ENCODE measurements around the gene FCRLB.

Gene FCRLB

DNA sequence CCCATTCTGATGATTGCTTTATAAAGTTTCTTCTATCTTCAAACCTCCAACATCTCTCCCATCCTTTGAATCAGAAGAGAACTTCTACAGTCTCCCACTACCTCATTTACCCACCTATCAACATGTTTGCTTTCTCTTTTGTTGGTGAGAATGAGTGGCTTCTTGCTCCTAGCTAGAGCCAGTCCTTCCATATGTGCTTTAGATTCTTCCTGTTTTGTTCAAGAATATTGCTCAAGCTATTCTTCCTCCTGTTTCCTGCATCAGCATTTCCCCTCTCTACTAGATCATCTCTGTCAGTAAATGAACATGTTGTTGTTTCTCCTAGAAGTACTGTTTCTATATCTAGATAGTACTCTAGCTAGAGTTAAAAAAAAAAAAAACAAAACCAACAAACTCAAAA lies 51.1 kb downstream of the FCRLB start:
- no peak for TF ChIP-seq ZFX (IDR thresholded peaks at IDR 0.05)
- TF ChIP-seq, protein P1, sequence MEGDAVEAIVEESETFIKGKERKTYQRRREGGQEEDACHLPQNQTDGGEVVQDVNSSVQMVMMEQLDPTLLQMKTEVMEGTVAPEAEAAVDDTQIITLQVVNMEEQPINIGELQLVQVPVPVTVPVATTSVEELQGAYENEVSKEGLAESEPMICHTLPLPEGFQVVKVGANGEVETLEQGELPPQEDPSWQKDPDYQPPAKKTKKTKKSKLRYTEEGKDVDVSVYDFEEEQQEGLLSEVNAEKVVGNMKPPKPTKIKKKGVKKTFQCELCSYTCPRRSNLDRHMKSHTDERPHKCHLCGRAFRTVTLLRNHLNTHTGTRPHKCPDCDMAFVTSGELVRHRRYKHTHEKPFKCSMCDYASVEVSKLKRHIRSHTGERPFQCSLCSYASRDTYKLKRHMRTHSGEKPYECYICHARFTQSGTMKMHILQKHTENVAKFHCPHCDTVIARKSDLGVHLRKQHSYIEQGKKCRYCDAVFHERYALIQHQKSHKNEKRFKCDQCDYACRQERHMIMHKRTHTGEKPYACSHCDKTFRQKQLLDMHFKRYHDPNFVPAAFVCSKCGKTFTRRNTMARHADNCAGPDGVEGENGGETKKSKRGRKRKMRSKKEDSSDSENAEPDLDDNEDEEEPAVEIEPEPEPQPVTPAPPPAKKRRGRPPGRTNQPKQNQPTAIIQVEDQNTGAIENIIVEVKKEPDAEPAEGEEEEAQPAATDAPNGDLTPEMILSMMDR (conservative IDR thresholded peaks at IDR 0.05) = no peak
- H3K27ac ChIP-seq = no peak overlapping the region

DNA sequence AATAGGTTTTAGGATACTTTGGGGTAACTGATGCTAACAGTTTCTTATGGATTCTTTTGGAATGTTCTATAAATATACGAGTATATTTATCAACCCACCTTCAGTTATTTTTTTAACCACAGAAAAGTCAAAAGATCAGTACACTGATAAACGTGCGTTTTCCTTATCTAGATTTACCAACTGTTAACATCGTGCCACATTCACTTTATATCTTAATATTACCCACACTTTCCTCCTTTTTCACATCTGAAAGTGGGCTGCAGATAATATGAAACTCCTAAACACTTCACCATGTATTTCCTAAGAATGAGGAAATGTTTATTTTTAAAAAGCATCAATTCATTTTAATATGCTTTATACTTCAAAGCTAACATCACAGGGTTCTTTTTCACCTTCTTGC lies 52.4 kb downstream of the FCRLB start:
- TF ChIP-seq ZFX (IDR thresholded peaks at IDR 0.05) = no peak
- TF ChIP-seq, protein P1 (conservative IDR thresholded peaks at IDR 0.05) = no peak
- H3K27ac ChIP-seq = no peak overlapping the region

DNA sequence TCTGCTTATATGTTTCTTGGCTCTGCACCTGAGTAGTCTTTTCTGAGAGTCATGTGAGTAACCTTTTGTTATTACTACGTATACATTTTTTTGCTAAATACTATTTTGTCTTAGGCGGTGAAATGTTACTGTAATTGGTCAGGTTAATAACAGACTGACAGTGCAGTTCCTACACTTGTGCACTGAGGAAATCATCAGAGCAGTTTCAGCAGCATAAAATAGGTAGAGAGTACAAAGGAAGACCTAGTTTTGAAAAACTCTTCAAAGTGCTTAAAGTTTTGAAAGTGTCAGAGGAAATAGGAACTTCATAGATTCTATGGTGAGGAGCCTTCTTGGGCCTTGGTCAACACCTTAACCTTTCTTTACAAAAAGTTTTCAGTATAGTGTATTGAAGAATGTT lies 55.9 kb downstream of the FCRLB start:
- no peak for TF ChIP-seq ZFX (IDR thresholded peaks at IDR 0.05)
- TF ChIP-seq, protein P1 (conservative IDR thresholded peaks at IDR 0.05) = no peak
- H3K27ac ChIP-seq = no peak overlapping the region
